Astrocyte (in vitro differentiated cells and primary cell): Measurements from ENCODE around the gene IL17RD. TPM values are rescaled to one million over a fixed set of nuclear protein-coding genes. Genes with fewer than 3 reads are reported as not detected.

Experiments
- DNase-seq: peaks from one replicate; pipeline ENCODE4 v3.0.0-alpha.2; 2010; ENCODE audit warnings: low read depth
- FAIRE-seq: peaks from 2 replicates; lab custom pipeline; 2011; peaks lifted over from hg19 to GRCh38; lab: Jason Lieb, UNC
- H2AFZ ChIP-seq: 2 replicates; pipeline ENCODE4 v1.6.0; 2012; ENCODE audit warnings: low read depth, low read length, inconsistent platforms
- H3K27ac ChIP-seq: 2 replicates; pipeline ENCODE4 v1.5.1; 2011; ENCODE audit warnings: low read depth, low read length, inconsistent platforms
- H3K27me3 ChIP-seq: 2 replicates; pipeline ENCODE4 v1.6.0; 2011; ENCODE audit warnings: low read length, inconsistent platforms; ENCODE audit not compliant: insufficient read depth
- H3K36me3 ChIP-seq: 2 replicates; pipeline ENCODE4 v1.5.1; 2011; ENCODE audit warnings: low read length, inconsistent platforms; ENCODE audit not compliant: insufficient read depth
- H3K4me1 ChIP-seq: 2 replicates; pipeline ENCODE4 v1.5.1; 2011; ENCODE audit warnings: low read length, inconsistent platforms; ENCODE audit not compliant: insufficient read depth
- H3K4me2 ChIP-seq: 2 replicates; pipeline ENCODE4 v1.6.0; 2012; ENCODE audit warnings: low read length, inconsistent platforms
- H3K4me3 ChIP-seq: 2 replicates; pipeline ENCODE4 v1.5.1; 2011; ENCODE audit warnings: low read depth, mild to moderate bottlenecking, low read length, inconsistent platforms; ENCODE audit not compliant: insufficient read depth
- H3K79me2 ChIP-seq: 2 replicates; pipeline ENCODE4 v1.6.0; 2012; ENCODE audit warnings: mild to moderate bottlenecking, low read length, inconsistent platforms; ENCODE audit not compliant: insufficient read depth
- H3K9ac ChIP-seq: 2 replicates; pipeline ENCODE4 v1.6.0; 2012; ENCODE audit warnings: mild to moderate bottlenecking, low read length, inconsistent platforms
- H3K9me3 ChIP-seq: 2 replicates; pipeline ENCODE4 v1.5.1; 2012; ENCODE audit warnings: low read depth, mild to moderate bottlenecking, low read length, inconsistent platforms; ENCODE audit not compliant: insufficient read depth
- H4K20me1 ChIP-seq: 2 replicates; pipeline ENCODE4 v1.6.0; 2012; ENCODE audit warnings: low read length, inconsistent platforms; ENCODE audit not compliant: insufficient read depth
- H3K27ac Mint-ChIP-seq: one replicate; pipeline ENCODE4 v1.8.0; 2021; ENCODE audit warnings: mild to moderate bottlenecking, mixed read lengths; ENCODE audit not compliant: unreplicated experiment
- H3K27me3 Mint-ChIP-seq: one replicate; pipeline ENCODE4 v1.8.0; 2021; ENCODE audit warnings: low read depth, mixed read lengths; ENCODE audit not compliant: unreplicated experiment
- H3K36me3 Mint-ChIP-seq: one replicate; pipeline ENCODE4 v1.8.0; 2021; ENCODE audit warnings: low read depth, mixed read lengths; ENCODE audit not compliant: unreplicated experiment
- H3K4me1 Mint-ChIP-seq: one replicate; pipeline ENCODE4 v1.8.0; 2021; ENCODE audit warnings: low read depth, mixed read lengths; ENCODE audit not compliant: unreplicated experiment
- H3K4me3 Mint-ChIP-seq: one replicate; pipeline ENCODE4 v1.8.0; 2021; ENCODE audit warnings: mild to moderate bottlenecking, moderate library complexity, mixed read lengths; ENCODE audit not compliant: unreplicated experiment
- H3K9me3 Mint-ChIP-seq: one replicate; pipeline ENCODE4 v1.8.0; 2021; ENCODE audit warnings: mild to moderate bottlenecking, mixed read lengths; ENCODE audit not compliant: unreplicated experiment
- CTCF ChIP-seq: IDR thresholded peaks from 2 replicates; pipeline ENCODE4 v1.5.1; 2011; ENCODE audit warnings: low read depth, mild to moderate bottlenecking, inconsistent platforms, low read length, moderate library complexity; ENCODE audit not compliant: insufficient read depth
- EZH2 ChIP-seq: IDR thresholded peaks from 2 replicates; pipeline ENCODE4 v1.6.1; 2012; ENCODE audit warnings: mild to moderate bottlenecking, low read length, inconsistent platforms; ENCODE audit not compliant: insufficient read depth
- total RNA-seq: library from RNA; stranded (reverse); gene quantifications from 2 replicates; pipeline ENCODE4 v1.2.1, GENCODE V29; 2021

Gene IL17RD
- total RNA-seq, 1 donor from 2014 or later = 13.0 TPM

- DNase-seq (no peak), FAIRE-seq (no peak)
- H3K27me3 ChIP-seq = no peaks in the 10 kb centered on the region
- no peak within 1 kb of the TSS for H3K4me3 Mint-ChIP-seq
- H3K9me3 Mint-ChIP-seq = no peaks in the 10 kb centered on the region
- H3K36me3 ChIP-seq = no peaks in the 10 kb centered on the region
- TF ChIP-seq CTCF (no peak), EZH2 (no peak)
- H3K4me3 ChIP-seq = no peak within 1 kb of the TSS
- no peak within 1 kb of the TSS for H3K27ac Mint-ChIP-seq
- no peaks in the 10 kb centered on the region for H3K27me3 Mint-ChIP-seq
- peaks cover 3% of the 10 kb centered on the region for H3K36me3 Mint-ChIP-seq
- no peak within 1 kb of the TSS for H3K4me2 ChIP-seq
- H4K20me1 ChIP-seq = no peaks in the 10 kb centered on the region
- H3K9me3 ChIP-seq = no peaks in the 10 kb centered on the region
- H3K4me1 ChIP-seq = no peaks in the 10 kb centered on the region
- no peaks in the 10 kb centered on the region for H3K79me2 ChIP-seq
- H3K9ac ChIP-seq = no peak within 1 kb of the TSS
- H2AFZ ChIP-seq = no peak within 1 kb of the TSS
- H3K27ac ChIP-seq = no peak within 1 kb of the TSS
- no peaks in the 10 kb centered on the region for H3K4me1 Mint-ChIP-seq
Observed at GRCh38 chr3:57199895-57200297, 34.7 kb upstream of the IL17RD start, which contains the start of gene HESX1. Gene HESX1 (minus strand): TSS chr3:57199978. CDS start chr3:57199918, 60 bp downstream.

GRCh38 chr3:57194641-57195040 is 29.5 kb upstream of the IL17RD start:
- Mint-ChIP-seq H3K4me1 (no peaks in the 10 kb centered on the region), H3K4me3 (no peak overlapping the region), H3K27ac (no peak overlapping the region), H3K27me3 (no peaks in the 10 kb centered on the region), H3K36me3 (no peaks in the 10 kb centered on the region), H3K9me3 (no peaks in the 10 kb centered on the region)
- no peaks in the 10 kb centered on the region for H3K79me2 ChIP-seq
- no peaks in the 10 kb centered on the region for H3K9me3 ChIP-seq
- TF ChIP-seq CTCF = no peak
- TF ChIP-seq EZH2 = no peak
- H3K4me3 ChIP-seq = no peak overlapping the region
- H3K4me2 ChIP-seq = no peak overlapping the region
- H4K20me1 ChIP-seq = no peaks in the 10 kb centered on the region
- no peak overlapping the region for H3K9ac ChIP-seq
- H2AFZ ChIP-seq = peak overlapping the region; percentile 10
- no peak overlapping the region for H3K27ac ChIP-seq
- H3K27me3 ChIP-seq = no peaks in the 10 kb centered on the region
- DNase-seq = no peak
- H3K4me1 ChIP-seq = no peaks in the 10 kb centered on the region
- no peak for FAIRE-seq
- no peaks in the 10 kb centered on the region for H3K36me3 ChIP-seq

- Histone ChIP-seq H3K4me3 (no peak overlapping the region), H3K4me1 (no peaks in the 10 kb centered on the region), H2AFZ (no peak overlapping the region), H4K20me1 (no peaks in the 10 kb centered on the region), H3K27ac (no peak overlapping the region), H3K79me2 (no peaks in the 10 kb centered on the region), H3K9me3 (no peaks in the 10 kb centered on the region), H3K27me3 (no peaks in the 10 kb centered on the region), H3K36me3 (no peaks in the 10 kb centered on the region), H3K9ac (no peak overlapping the region), H3K4me2 (no peak overlapping the region)
- H3K4me1 Mint-ChIP-seq = no peaks in the 10 kb centered on the region
- no peaks in the 10 kb centered on the region for H3K9me3 Mint-ChIP-seq
- DNase-seq (no peak), FAIRE-seq (no peak)
- H3K36me3 Mint-ChIP-seq = no peaks in the 10 kb centered on the region
- H3K27ac Mint-ChIP-seq = no peak overlapping the region
- no peaks in the 10 kb centered on the region for H3K27me3 Mint-ChIP-seq
- TF ChIP-seq CTCF (no peak), EZH2 (no peak)
- H3K4me3 Mint-ChIP-seq = no peak overlapping the region
Observed at GRCh38 chr3:57192028-57192427, 26.9 kb upstream of the IL17RD start.
